HFFc6 (cell line): ENCODE results near the gene SLC19A1. TPM values are rescaled to one million over a fixed set of nuclear protein-coding genes. Genes with fewer than 3 reads are reported as not detected.

ENCODE experiments used
- DNase-seq: peaks from one replicate; pipeline ENCODE4 v3.0.0-alpha.2; 2018
- H3K27ac Mint-ChIP-seq: 2 replicates; pipeline ENCODE4 v1.8.0; 2020; ENCODE audit warnings: mild to moderate bottlenecking, mixed read lengths
- H3K27me3 Mint-ChIP-seq: 2 replicates; pipeline ENCODE4 v1.8.0; 2021; ENCODE audit warnings: mild to moderate bottlenecking, moderate library complexity, mixed read lengths; ENCODE audit not compliant: insufficient read depth
- H3K36me3 Mint-ChIP-seq: 2 replicates; pipeline ENCODE4 v1.8.0; 2021; ENCODE audit warnings: low read depth, mixed read lengths
- H3K4me1 Mint-ChIP-seq: 2 replicates; pipeline ENCODE4 v1.8.0; 2020; ENCODE audit warnings: low read depth, mixed read lengths
- H3K4me3 Mint-ChIP-seq: 2 replicates; pipeline ENCODE4 v1.8.0; 2020; ENCODE audit warnings: mild to moderate bottlenecking, moderate library complexity, mixed read lengths
- H3K9me3 Mint-ChIP-seq: 2 replicates; pipeline ENCODE4 v1.8.0; 2020; ENCODE audit warnings: mild to moderate bottlenecking, mixed read lengths
- total RNA-seq, 6 experiments: library from RNA; stranded (reverse); fragmentation: NEBNext Ultra II Directional; extraction: Animal tissue kit (Norgen Biotek cat#: 25700); gene quantifications; 2 replicates in 1 of 6; 3 replicates in 5 of 6; pipeline ENCODE4 v1.2.3, GENCODE V29; 2021
- TF ChIP-seq, protein P1 (sequence below): fragments of 200-600 bp; sonication (generic); IDR thresholded peaks from 2 replicates; pipeline ENCODE4 v1.5.0; 2021; ENCODE audit warnings: antibody characterized with exemption, mild to moderate bottlenecking

The SLC19A1 gene
- total RNA-seq, 6 experiments from 2014 or later = 12.3 to 15.9 (median 14.6) TPM

DNA sequence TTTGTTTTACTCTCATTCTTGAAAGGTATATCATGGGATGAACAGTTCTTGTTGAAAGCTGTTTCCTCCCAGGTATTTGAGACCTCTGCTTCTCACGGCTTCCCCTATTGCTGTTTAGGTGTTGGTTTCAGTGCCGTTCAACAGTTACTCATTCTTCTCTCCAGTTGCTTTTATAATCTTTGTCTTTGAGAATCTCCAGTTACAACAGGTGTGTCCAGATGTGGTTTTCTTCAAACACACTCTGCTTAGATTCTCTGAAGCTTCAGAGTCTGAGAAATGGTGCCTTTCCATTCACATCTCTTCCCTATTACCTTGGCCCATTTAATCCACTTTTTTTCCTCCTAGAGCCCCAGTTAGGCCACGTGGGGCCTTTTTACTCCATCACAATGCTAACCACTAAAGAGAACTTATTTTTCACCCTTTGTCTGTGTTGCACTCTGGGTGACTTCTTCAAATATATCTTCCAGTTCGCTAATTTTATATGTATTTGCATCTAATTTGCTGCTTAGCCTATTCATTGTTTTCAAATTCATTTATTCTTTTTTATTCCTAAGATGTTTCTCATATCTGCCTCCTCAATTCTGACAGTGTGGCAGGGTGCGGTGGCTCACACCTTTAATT lies 46.7 kb upstream of the SLC19A1 start:
- TF ChIP-seq, protein P1, sequence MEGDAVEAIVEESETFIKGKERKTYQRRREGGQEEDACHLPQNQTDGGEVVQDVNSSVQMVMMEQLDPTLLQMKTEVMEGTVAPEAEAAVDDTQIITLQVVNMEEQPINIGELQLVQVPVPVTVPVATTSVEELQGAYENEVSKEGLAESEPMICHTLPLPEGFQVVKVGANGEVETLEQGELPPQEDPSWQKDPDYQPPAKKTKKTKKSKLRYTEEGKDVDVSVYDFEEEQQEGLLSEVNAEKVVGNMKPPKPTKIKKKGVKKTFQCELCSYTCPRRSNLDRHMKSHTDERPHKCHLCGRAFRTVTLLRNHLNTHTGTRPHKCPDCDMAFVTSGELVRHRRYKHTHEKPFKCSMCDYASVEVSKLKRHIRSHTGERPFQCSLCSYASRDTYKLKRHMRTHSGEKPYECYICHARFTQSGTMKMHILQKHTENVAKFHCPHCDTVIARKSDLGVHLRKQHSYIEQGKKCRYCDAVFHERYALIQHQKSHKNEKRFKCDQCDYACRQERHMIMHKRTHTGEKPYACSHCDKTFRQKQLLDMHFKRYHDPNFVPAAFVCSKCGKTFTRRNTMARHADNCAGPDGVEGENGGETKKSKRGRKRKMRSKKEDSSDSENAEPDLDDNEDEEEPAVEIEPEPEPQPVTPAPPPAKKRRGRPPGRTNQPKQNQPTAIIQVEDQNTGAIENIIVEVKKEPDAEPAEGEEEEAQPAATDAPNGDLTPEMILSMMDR = no peak
- H3K27ac Mint-ChIP-seq = no peak overlapping the region
- H3K27me3 Mint-ChIP-seq = peaks cover 19% of the 10 kb centered on the region
- peaks cover 41% of the 10 kb centered on the region for H3K9me3 Mint-ChIP-seq
- no peak for DNase-seq
- H3K36me3 Mint-ChIP-seq = peaks cover 23% of the 10 kb centered on the region
- H3K4me1 Mint-ChIP-seq = no peaks in the 10 kb centered on the region
- H3K4me3 Mint-ChIP-seq = no peak overlapping the region

DNA sequence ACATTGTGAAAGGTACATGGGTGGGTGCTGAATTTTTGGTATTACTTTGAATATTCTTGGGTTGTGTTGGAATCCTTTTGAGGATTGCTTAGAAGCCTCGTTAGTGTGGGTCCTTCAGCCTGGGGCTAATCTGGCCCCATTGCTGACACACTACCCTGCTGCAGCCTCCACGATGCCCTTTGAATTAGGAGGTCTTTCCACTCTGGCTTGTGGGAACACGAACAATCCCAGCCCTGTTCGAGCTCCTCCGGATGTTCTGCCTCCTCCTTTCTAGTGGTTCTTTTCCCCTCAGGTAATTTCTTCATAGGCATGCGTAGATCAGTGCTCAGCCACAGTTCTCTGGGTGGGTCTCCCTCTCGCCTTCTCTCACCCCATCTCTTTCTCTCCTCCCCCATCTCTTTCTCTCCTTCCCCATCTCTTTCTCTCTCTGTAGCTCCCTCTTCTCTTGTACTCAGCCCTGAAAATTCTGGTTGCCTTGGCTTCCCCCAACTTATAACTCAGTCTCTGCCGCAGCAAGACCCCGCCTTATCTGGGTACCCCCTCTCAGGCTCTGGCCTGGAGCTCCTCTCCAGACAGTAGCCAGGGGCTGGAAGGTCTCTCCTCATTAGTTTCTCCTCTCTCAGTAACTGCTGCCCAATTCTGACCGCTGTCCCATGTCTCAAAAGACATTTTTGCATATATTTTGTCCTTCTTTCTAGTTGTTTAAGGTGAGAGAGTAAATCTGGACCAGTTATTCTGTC lies 46.0 kb upstream of the SLC19A1 start:
- TF ChIP-seq, protein P1 = no peak
- Mint-ChIP-seq H3K4me1 (no peaks in the 10 kb centered on the region), H3K36me3 (peaks cover 23% of the 10 kb centered on the region), H3K4me3 (no peak overlapping the region), H3K27ac (no peak overlapping the region), H3K9me3 (peaks cover 44% of the 10 kb centered on the region), H3K27me3 (peaks cover 20% of the 10 kb centered on the region)
- DNase-seq = no peak

DNA sequence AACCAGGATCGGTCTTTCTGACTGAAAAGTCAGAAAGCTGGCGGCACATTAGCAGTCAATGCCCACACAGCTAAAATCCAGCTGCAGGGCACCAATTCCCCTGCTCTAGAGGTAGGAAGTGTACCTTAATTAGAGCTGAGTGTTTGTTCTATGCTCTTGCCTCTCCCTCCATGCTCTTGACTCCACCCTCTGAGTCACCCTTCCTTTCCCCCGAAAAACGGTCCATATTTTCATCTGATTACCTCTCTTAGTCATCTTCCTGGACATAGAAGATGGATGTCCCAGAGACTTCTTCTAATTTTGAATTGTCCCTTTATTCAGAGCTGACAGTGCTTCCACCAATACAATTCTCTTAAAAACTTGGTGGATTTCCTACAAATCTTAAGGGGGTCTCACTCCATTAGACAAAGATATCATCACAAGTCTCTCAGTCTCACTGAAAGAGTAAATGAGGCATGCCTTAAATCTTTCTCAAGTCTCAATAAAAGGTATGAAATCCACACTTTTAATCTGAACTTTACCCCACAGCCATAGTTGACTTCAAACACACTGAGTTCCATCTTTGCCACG lies 44.1 kb upstream of the SLC19A1 start:
- Mint-ChIP-seq H3K9me3 (peaks cover 54% of the 10 kb centered on the region), H3K36me3 (peaks cover 23% of the 10 kb centered on the region), H3K27me3 (peaks cover 20% of the 10 kb centered on the region), H3K27ac (no peak overlapping the region), H3K4me1 (no peaks in the 10 kb centered on the region), H3K4me3 (no peak overlapping the region)
- TF ChIP-seq, protein P1 = no peak
- no peak for DNase-seq

DNA sequence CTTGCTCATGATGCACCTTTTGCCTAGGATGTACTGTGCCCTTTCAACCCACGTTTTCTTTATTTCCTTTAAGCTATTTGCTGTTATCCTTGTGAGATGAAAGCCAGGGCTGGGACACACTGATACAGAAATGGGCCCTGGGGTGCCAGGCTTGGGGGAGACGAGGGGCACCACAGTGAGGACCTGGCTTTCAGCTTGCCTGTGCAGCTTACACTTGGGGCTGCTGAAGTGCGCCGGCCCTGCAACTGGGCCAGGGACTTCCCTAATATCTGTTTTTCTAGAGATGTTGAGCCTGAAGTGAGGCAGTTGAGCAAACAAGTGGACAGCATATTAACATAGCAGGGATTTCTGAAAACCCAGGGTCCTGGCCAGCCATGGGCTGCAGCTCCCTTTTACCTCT lies 42.5 kb upstream of the SLC19A1 start:
- H3K27me3 Mint-ChIP-seq = peaks cover 20% of the 10 kb centered on the region
- TF ChIP-seq, protein P1 = no peak
- H3K4me3 Mint-ChIP-seq = no peak overlapping the region
- peaks cover 54% of the 10 kb centered on the region for H3K9me3 Mint-ChIP-seq
- H3K4me1 Mint-ChIP-seq = no peaks in the 10 kb centered on the region
- no peak for DNase-seq
- no peak overlapping the region for H3K27ac Mint-ChIP-seq
- H3K36me3 Mint-ChIP-seq = peaks cover 23% of the 10 kb centered on the region

DNA sequence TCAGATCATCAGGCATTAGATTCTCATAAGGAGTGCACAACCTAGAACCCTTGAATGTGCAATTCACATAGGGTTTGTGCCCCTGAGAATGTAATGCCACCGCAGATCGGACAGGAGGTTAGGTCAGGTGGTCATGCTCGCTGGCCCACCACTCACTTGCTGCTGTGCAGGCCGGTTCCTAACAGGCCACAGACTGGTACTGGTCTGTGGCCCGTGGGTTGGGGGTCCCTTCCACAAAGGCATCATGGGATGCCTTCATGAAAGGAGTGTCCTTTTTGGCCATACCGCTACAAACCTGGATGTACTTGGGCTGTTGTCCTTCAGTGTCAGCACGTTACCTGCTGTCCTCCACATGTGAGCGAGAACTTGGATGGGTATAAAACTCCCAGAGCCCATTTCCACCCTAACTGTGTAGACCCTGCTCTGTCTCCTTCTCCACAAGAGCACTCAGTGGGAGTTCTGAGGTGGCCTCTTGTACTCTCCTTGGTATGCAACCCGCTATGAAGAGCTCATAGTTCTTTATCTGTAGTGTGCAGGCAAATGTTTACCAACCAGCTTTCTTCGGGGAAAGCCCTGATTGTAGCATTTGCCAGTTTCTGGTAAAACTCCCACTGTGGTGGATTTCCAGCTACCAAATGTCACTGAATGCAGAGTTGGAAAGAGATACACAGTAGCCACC lies 41.7 kb upstream of the SLC19A1 start:
- H3K9me3 Mint-ChIP-seq = peaks cover 50% of the 10 kb centered on the region
- no peak overlapping the region for H3K4me3 Mint-ChIP-seq

More for the DNA sequence above, 41.7 kb upstream of the SLC19A1 start:
- H3K27ac Mint-ChIP-seq = no peak overlapping the region
- peaks cover 17% of the 10 kb centered on the region for H3K27me3 Mint-ChIP-seq
- H3K4me1 Mint-ChIP-seq = no peaks in the 10 kb centered on the region
- DNase-seq = no peak
- TF ChIP-seq, protein P1 = no peak
- H3K36me3 Mint-ChIP-seq = peaks cover 20% of the 10 kb centered on the region
